T-helper 1 cell treated with Interleukin-12 subunit alpha and Interleukin-12 subunit beta and Interleukin-4 antibody, amounts not matched to agents 30 ng/mL and 1 ng/mL, for 36 hours (primary cell): Measurements from ENCODE around the gene CMTM7. TPM values are rescaled to one million over a fixed set of nuclear protein-coding genes. Genes with fewer than 3 reads are reported as not detected.

Experiments
- intact Hi-C: fragments of 100-400 bp; cut with micrococcal nuclease; formaldehyde crosslinking; loops from one replicate; pipeline ENCODE4 v1.15.1; 2024
- total RNA-seq: library from RNA; stranded (reverse); gene quantifications from 2 replicates; pipeline ENCODE4 v1.2.3, GENCODE V29; 2022

The CMTM7 gene
- total RNA-seq, 1 donor from 2014 or later: 65.3 TPM

DNA sequence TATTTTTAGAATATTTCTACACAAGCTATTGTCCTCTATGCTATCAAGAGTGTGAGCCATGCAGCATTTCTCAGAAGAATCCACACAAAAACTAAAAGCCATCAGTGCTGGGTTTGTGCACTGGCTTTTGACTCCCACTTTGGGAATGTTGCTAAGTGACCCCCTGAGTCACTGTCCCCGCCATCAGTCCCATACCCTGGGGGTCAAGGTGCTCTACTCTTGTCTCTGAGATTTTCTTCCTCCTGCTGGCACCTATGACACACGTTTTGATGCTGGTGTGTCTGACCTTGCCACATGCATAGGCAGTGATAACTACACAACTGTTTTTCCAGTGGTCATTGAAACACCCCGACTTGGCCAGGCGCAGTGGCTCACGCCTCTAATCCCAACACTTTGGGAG, 19.8 kb downstream of the CMTM7 start:
- intact Hi-C loops: no loop called here

DNA sequence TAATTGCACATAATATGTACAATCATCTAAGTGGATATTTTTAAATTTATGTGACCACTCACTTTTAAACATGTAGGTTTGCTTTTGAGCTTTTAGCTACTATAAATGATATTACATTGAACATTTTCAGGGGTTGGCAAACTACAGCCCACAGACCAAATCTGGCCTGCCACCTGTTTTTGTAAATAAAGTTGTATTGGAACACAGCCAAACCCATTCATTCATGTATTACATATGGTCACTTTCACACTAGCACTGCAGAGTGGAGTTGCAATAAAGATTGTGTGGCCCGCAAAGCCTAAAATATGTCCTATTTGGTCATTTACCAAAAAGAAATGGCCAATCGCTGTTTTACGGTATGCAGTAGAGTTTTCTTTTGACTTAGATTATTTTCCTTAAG, 21.2 kb downstream of the CMTM7 start:
- intact Hi-C loops: no loop called here

DNA sequence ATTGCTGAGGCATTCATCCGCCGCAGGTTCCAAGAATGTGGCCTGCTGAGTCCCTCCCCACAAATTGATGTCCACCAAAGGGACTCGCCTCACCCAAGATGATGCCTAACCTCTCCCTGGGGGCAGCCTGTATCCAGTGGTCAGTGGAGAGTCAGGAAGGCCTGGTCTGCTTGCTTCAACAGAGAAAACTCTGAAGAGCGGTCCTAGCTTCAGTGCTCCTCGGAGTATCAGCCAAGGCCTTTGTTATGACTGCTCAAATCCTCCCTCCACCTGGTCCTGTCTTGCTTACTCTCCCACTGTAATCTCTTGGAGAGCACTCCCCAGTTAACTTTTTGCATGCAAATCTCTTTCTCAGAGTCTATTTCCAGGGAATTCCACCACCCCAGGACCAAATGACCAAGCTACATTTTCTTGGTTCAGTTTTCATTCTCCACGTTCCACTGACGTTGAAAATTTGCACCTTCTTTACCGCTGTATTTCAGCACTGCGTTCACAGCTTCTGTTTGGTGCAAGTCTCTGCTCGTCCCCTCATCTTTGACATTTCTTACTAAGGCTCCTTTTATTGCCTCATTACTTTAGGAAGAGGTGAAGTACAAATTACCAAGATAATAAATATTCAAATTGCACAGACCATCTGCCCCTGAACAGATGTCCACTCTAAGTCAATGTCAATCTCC, 22.3 kb downstream of the CMTM7 start:
- intact Hi-C loops: loop anchor here (1.0 kb wide), 3 partner anchors 13 to 46 kb away; no protein-coding TSS in a partner anchor

DNA sequence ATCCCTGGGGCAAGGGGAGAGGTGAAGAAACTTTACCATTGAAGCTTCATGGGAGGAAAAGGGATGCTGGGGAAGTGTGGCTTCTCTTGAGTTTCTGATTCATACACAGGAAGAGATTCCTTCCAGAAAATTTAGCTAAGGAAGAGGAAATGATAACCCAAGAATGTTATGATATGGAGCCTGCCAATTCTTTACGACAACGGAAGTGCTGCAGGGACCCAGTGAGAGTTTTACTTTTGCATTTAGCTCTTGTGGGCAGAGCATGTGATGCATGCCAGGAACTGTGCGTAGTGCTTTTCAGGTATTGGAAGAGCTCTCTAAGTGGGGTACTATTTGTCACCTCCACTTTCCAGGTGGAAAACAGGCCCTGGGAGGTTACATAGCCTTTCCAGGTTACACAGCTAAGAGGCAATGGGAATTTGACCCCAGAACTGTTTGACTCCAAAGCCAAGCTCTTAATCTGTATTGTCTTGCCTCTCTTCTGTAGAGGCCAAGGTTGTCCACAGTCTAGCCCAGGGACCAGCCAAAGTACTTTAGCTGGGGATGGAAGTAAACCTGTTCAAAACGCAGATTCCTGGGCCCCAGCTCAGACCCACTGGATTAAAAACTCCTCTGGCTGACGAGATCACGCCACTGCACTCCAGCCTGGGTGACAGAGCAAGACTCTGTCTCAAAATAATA, 23.0 kb downstream of the CMTM7 start:
- intact Hi-C loops: loop anchor here (1.0 kb wide), 3 partner anchors 13 to 46 kb away; no protein-coding TSS in a partner anchor

DNA sequence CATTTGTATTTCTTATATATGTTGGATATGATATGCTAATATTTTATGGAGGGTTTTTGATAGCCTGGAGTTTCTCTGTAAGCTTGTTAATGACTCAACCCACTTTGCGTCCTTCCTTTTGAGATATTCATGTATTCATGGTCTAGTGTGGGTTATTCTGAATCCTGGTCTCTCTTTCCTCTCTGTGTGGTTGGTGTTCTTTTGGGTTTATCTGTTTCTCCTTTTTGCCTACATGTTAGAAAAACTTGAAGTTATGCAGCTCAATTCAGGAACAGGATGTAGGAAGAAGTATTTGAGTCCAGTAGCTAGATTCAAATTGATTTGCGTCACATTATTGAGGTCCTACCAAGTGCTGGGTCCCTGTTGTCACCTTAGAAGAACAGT, 28.1 kb downstream of the CMTM7 start:
- intact Hi-C loops: loop anchor here (1.0 kb wide), 1 partner anchor 9 kb away; no protein-coding TSS in a partner anchor

DNA sequence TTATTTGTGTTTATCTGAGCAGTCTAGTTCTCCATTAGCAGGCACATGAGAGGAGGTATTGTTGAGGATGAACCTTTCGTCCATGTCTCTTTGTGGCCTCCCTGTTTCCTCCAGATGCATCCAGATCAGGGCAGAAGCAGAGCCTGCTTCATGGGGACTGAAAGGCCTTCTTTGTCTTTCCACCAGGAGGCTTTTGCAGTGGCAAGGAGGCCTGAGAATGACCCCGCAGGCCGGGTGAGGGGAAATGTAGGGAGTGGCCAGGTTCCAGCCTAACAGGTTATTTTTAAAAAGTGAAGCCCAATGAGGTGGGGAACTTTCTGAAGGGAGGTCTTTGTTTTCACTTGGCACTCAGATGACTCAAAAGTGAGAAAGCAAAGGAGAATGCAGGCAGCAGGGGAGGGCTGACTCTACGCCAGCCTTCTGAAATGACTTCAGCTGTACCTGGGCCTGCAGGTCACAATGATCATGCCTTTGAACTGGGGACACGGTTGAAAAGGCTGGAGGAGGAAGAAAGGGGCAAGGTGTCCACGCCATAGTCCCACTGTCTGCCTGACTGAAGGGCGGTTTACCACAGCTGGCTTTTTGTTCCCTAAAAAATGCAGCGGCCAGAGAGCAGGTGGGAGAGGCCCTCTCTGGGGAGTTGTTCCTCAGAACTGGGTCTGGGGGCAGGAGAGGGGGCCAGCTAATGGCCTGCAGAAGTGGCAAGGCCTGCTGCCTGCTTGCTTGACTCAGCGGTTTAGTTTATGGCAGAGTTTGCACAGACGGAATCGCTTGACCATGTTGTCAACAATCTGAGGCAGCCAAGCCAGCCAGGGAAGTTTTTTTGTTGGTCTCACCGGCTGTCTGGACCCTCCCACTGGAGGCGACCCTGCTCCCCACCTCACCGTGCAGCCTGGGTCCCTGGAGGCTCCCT, 28.7 kb downstream of the CMTM7 start:
- intact Hi-C loops: loop anchor here (1.0 kb wide), 1 partner anchor 8 kb away; no protein-coding TSS in a partner anchor

DNA sequence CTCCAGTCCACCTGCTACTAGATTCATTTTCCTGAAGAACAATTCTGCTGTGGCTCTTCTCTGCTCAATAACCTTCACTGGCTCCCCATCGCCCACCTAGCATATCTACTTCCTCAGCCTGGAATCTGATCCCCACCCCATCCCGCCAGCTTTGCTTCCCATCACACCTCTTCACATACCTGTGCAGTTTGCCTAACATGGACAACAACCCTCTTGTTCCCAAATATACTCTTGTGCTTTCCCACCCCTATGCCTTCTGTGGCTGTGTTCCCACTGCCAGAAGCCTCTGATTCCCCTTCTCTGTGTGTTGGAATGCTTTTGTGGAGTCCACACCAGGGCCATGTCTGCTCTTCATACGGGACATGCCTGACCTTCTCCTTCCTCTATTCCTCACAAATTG, 29.5 kb downstream of the CMTM7 start:
- intact Hi-C loops: no loop called here

DNA sequence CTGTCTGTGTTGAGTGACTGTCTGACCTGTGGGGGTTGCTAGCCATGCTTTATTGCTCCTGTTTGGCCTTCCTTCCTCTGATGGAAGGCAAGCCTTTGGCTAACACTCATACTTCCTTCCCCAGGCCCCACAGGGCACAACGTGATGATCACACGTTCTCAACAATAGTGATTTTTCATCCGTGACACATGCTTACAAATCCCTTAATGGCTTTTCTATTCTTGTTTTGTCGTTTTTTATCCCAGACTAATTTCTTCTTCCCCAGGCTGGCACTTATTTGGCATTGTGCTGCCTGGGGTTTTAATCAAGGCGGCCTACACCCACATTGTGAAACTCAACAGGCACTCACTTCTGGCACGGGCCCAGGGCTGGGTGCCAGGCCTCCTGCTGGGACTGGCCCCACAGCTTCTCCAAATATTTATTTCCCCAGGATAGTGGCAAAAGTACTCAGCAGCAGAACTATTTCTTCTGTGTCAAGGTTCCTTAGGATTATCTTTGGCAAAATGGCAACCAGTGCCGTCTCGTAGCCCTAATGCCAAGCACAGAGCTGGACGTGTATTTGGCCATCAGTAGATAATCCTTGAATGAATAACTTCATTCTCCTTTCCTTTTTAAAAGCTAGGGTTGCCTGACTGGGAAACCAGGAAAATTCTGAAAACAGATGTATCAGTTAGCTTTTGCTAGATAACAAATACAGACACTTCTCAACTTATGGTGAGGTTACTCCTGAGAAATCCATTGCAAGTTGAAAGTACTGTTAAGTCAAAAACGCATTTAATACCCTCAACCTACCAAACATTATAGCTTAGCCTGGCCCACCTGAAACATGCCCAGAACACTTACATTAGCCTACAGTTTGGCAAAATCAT, 30.6 kb downstream of the CMTM7 start:
- intact Hi-C loops: no loop called here

DNA sequence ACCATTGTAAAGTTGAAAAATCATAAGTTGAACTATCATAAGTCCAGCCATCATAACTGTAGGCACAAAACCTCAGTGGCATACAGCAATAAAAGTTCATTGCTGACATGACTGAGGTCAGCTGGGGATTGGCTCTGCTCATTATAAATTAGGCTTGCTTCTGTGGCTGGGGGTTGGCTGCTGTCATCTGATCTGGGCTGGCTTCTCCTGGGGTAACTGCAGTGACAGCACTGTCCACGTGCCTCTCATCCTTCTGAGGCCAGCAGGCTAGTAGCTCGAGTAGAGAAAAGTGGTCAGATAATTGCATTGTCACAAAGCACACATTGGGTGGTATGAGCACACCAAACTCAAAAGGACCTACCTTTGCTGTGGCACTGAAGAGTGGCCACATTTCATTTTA, 31.3 kb downstream of the CMTM7 start:
- intact Hi-C loops: no loop called here

DNA sequence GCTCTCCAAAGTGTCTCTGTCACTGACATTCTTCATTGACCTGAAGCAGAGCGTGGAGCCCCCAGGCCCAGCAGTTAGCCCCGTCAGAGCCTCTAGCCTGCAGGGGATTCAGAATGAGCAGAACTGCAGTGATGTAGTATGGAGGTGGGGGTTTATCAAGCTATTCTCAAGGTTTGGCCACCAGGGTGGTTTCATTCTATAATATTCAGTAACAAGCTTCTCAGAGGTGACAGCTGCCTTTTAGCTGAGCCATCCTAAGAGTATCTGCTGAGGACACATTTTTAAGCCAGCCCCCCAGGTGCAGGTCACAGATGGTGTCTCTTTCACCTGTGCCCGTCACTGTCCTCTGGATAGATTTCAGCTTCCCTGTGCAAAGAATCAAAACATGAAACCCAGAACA, 31.9 kb downstream of the CMTM7 start:
- intact Hi-C loops: no loop called here

DNA sequence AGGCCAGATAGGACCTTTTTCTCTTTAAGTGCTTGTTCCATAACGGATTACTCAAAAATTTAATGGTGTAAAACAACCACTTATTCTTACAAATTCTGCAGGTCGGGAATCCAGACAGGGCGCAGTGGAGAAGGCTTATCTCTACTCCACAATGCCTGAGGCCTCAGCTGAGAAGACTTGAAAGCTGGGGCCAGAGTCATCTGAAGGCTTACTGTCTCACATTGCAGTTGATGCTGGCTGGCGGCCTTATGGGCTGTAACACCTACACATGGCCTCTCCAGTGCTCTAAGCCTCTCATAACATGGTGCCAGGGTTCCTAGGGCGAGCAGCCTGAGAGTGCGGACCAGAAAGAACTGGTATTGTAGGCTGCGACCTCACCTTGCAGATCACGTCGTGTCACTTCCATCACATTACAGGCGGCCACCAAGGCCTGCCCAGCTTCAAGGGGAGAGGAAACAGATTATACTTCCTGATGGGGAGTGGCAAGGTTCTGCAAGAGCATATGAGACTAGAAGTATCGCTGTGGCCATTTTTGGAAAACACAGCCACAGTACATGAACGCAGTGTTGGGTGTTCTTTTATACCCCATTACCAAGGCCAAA, 32.4 kb downstream of the CMTM7 start:
- intact Hi-C loops: no loop called here

DNA sequence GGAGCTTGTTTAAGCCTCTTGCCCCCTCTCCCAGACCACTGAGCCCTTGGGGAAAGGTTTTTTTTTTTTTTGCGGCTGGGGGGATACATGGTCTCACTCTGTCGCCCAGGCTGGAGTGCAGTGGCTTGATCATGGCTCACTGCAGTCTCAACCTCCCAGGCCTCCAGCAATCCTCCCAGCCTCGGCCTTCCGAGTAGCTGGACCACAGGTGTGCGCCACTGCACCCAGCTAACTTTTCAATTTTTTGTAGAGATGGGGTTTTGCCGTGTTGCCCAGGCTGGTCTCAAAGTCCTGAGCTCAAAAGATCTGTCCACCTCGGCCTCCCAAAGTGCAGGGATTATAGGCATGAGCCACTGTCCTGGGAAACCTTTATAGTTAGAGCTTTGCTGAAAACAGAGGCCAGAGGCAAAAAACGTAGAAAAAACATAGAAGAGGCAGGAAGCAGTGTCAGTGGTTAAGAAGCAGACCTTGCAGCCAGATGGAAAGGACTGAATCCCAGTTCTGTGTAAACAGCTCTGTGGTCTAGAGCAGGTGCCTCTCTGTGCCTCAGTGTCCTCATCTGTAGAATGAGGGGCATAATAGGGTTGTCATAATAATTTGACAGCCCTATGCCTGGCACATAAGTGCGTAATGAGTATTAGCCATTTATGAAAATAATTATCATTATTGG, 33.1 kb downstream of the CMTM7 start:
- intact Hi-C loops: no loop called here

DNA sequence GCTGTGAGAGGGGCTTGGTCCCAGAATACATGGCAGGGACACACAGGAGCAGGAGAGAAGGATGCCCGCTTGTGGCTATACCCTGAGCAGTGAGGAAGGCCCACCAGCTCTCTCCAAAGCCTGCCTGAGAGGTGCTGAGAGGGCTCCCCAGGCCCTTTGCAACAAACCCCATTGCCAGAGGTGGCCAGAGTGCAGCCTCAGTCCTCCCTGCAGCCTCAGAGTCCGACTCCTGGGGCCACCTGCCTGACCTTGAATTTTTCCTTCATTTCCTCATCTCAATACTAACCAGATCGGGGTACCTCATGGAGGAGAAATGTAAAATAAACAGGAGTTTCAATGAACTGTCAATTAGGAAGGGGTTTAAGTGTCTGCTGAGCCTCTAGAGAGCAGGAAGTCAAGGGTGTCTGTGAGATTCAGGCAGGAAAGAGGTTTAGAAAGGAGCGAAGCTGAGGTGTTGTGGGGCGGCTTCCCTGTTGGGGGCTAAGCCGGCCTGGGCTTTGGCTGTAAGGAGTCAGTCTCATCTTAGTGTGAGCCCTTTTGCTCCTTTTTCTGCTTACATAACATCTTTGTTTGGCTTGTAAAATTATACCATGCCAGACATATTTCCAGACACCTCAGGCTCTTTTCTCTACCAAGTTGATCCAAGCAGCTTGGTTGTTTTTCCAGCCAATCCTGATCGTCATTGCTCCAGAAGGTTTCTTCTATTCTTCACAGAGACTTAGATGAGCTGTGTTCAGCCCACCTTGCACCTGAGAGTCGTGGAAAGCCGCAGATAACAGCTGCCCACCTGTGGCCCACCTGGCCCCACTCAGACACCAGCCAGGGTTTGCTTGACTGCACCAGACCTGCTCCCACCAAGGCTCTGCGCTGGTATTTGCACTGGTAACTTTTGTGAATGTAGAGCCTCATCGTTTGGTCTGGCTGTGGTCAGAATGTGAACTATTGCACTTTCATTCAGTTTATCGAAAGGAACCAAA, 36.7 kb downstream of the CMTM7 start:
- intact Hi-C loops: loop anchor here (1.0 kb wide), 1 partner anchor 8 kb away; no protein-coding TSS in a partner anchor

DNA sequence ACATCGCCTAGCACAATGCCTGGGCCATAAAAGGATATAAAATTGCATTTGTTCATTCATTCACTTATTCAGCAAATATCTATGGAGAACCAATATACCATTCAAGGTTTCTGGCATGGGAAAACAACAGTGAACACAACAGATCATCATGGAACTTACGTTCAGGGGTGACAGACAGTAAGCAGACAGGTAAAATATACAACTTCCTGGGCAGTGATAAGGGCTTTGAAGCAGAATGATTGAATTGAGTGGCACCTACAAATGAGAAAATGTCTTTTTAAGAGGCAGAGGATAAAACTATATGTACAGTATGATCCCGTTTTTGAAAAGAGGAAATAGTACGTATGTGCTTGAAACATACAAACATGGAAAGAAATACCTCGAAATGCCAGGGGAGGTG, 39.2 kb downstream of the CMTM7 start:
- intact Hi-C loops: loop anchor here (10.0 kb wide), 2 partner anchors 1014 to 1776 kb away; partner anchors contain the start of gene UBP1

DNA sequence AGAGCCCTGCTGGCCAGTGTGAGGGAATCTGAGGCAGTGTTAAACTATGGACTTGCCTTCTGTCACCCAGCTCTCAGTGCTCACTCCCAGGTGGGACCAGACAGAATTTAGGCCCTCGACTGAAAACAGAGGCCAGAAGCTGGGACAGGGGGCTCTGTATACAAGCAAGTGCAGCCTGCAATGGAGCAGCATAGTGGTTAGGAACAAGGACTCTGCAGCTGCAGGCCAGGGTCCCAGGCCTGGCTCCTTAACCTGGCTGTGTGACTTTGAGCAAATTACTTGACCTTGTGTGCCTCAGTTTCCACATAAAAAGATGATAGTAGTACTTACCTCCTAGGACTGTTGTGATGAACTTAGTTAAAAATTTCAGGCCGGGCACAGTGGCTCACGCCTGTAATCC, 39.8 kb downstream of the CMTM7 start:
- intact Hi-C loops: loop anchor here (10.0 kb wide), 2 partner anchors 1013 to 1777 kb away; partner anchors contain the start of gene UBP1

DNA sequence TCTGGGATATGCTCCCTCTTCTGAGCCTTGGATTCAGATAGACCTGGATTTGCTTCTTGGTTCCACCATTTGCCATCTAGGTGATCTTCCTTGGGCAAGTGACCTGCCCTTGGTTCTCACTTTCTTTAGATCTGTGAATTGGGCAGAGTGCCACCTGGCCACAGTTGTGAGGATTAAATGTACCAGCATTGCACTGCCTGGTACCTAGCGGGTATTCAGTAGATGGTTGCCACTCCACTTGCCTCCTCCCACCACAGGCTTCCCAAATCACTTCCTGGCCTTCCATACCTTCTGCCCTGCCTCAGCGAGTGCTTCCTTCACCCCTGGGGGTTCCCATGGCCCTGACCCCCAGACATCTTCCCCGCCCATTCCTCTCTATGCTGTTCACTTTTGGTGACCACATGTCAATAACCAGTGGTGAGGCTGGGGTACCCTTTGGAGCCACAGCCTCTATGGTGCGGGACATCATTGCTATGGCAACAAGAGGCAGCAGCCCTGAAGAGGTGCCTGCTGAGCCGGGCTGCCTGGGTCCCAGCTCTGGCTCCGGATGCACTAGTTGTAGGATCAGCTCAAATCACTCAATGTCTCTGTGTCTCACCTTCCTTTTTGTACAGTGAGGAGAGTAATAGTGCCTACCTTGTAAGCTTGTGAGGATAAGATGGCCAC, 40.5 kb downstream of the CMTM7 start:
- intact Hi-C loops: loop anchor here (10.0 kb wide), 2 partner anchors 1013 to 1777 kb away; partner anchors contain the start of gene UBP1

DNA sequence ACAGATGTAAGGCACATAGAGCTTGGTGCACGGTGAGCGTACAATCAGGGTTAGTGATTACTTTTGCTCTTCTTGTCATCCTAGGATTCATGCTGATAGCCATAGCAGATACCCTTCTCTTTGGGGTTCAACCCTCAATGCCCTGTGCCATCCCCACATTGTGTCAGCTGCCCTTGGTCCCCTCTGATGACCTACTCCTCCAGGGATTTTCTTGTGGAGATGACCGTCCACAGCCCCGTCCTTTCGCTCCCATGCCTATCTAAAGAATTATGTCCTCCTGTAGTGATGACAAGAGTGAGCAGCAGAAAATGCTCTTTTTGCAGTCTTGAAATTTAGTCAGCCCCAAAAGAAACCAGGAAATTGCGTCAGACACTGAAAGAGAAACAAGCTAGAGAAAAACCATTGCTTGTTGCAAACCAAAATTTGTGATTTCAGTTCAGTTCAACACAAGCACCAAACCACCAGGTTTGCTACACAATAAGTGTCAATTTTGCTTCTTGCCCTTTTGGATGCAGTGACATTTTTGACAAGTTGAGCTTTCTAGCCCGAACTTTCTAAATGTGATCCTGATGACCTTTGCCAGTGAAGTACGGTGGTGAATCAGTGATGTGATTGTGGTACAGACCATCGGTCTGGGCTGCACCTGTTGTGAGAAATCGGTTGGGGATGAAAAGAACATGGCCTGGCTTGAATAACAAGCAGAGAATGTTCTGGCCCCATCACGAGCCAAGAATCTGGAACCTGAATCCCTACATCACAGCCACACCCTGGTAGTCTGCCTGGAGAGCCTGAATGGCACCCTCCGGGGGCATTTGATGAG, 41.3 kb downstream of the CMTM7 start:
- intact Hi-C loops: loop anchor here (1.0 to 10.0 kb wide), 10 partner anchors 10 to 1778 kb away; partner anchors contain the start of genes CMTM6, CNOT10 and UBP1
